Ovary (tissue), 9 donors: ENCODE results near the gene PRKACG. TPM values are rescaled to one million over a fixed set of nuclear protein-coding genes. Genes with fewer than 3 reads are reported as not detected.

Experiments
- DNase-seq, 5 donors: peaks; one replicate each; pipeline ENCODE4 v3.0.0-alpha.2; 2019 to 2020
- H3K27ac ChIP-seq, 2 donors: fragments of 200-600 bp; one replicate each; pipeline versions ENCODE4 v1.5.1 to v1.8.0; 2019 to 2022
- H3K27me3 ChIP-seq: fragments of 200-600 bp; one replicate; pipeline ENCODE4 v1.8.0; 2022
- H3K36me3 ChIP-seq: fragments of 200-600 bp; sonication (generic); one replicate; pipeline ENCODE4 v1.5.1; 2019
- H3K4me1 ChIP-seq: one replicate; pipeline ENCODE4 v1.8.1; 2013; ENCODE audit warnings: mild to moderate bottlenecking, moderate library complexity; ENCODE audit not compliant: insufficient read depth
- H3K4me3 ChIP-seq: fragments of 200-600 bp; sonication (generic); one replicate; pipeline ENCODE4 v1.5.1; 2017
- H3K9me3 ChIP-seq, 2 donors: fragments of 200-600 bp in 1 of 2; sonication (generic) in 1 of 2; one replicate each; pipeline versions ENCODE4 v1.5.1 to v1.8.1; 2013 to 2019; ENCODE audit warnings: mild to moderate bottlenecking in 1 of 2, moderate library complexity in 1 of 2
- EP300 ChIP-seq: sonication (generic); formaldehyde crosslinking; IDR thresholded peaks from one replicate; pipeline ENCODE4 v1.6.1; 2017; ENCODE audit warnings: antibody characterized with exemption
- POLR2A ChIP-seq: fragments of 450-650 bp; IDR thresholded peaks from one replicate; pipeline ENCODE4 v1.6.1; 2017; ENCODE audit warnings: antibody characterized with exemption, mild to moderate bottlenecking, moderate library complexity
- WGBS, 3 donors: extraction: QIAGEN DNeasy Blood & Tissue Kit in 1 of 3; methylation state at CpG; one replicate each; pipeline versions ENCODE4 v1.1.5 to v1.1.7; 2013 to 2017; 5-methylcytosine and 5-hydroxymethylcytosine counted together
- intact Hi-C, 4 donors: fragments of 100-400 bp; cut with DNase I; formaldehyde crosslinking; loops; one replicate each; pipeline versions ENCODE4 v1.11.0 to v1.15.1; 2022 to 2023
- polyA plus RNA-seq, 2 donors: library from polyadenylated mRNA; stranded (reverse); fragments of 200-250 nt in 1 of 2; fragments of 350-450 nt in 1 of 2; fragmentation: Illumina TruSeq in 1 of 2; extraction: RNeasy Lipid Tissue Mini Kit (QIAGEN cat#74804) in 1 of 2; gene quantifications; one replicate each; pipeline ENCODE4 v1.2.3, GENCODE V29; 2013 to 2014
- total RNA-seq, 7 donors: library from RNA; depleted of rRNA in 2 of 7; stranded (reverse); fragments of >200 nt in 2 of 7; fragmentation: NEBNext Ultra II Directional in 3 of 7; extraction: Animal tissue kit (Norgen Biotek cat#: 25700) in 3 of 7; gene quantifications; one replicate each; pipeline versions ENCODE4 v1.1.0 to v1.2.4, GENCODE V29; 2016 to 2023
- TF ChIP-seq, protein P1 (sequence below), 3 donors: fragments of 450-650 bp in 2 of 3; fragments of 200-600 bp in 1 of 3; IDR thresholded peaks; one replicate each; pipeline versions ENCODE4 v1.5.1 to v1.8.0; 2016 to 2022; ENCODE audit warnings: antibody characterized with exemption in 3 of 3, mild to moderate bottlenecking in 1 of 3
- donor health status: DM: no; HTN: no; CAD: no; lungs with moderate emphysema.
- donor health status: DM: no; HTN: no; CAD: no.
- donor health status: Bipolar disorder and iron deficiency.
- donor health status: DM: yes; HTN: yes; CAD: no.
- donor health status: DM: no; HTN: no; CAD: no.
- donor health status: DM: yes; HTN: yes; CAD: no.

The PRKACG gene
- total and polyA plus RNA-seq, 9 donors = not detected

DNA sequence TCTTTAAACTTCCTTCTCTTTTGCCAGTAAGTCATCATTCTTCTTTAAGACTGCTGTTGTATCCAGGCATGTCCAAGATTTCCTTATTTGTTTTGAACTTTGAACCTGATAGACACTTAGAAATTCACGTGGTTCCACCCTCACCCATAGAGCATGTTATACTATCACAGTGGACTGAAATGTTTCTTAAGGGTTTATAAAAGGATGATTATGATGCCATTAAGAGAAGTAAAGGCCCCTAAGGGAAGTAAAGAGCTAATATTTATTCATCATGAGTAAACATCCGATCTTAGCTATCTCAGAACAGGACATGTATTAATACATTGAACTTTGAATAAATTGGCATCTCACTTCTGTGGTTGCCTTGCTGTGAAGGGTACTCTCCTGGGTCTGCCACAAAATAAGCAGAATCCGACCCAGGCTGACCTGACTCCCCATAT is 49.8 kb downstream of the PRKACG start:
- no peak for DNase-seq
- Histone ChIP-seq H3K36me3 (no peaks in the 10 kb centered on the region), H3K4me3 (no peak overlapping the region), H3K4me1 (no peaks in the 10 kb centered on the region), H3K27ac (no peak overlapping the region), H3K9me3 (no peaks in the 10 kb centered on the region), H3K27me3 (no peaks in the 10 kb centered on the region)
- TF ChIP-seq, protein P1, sequence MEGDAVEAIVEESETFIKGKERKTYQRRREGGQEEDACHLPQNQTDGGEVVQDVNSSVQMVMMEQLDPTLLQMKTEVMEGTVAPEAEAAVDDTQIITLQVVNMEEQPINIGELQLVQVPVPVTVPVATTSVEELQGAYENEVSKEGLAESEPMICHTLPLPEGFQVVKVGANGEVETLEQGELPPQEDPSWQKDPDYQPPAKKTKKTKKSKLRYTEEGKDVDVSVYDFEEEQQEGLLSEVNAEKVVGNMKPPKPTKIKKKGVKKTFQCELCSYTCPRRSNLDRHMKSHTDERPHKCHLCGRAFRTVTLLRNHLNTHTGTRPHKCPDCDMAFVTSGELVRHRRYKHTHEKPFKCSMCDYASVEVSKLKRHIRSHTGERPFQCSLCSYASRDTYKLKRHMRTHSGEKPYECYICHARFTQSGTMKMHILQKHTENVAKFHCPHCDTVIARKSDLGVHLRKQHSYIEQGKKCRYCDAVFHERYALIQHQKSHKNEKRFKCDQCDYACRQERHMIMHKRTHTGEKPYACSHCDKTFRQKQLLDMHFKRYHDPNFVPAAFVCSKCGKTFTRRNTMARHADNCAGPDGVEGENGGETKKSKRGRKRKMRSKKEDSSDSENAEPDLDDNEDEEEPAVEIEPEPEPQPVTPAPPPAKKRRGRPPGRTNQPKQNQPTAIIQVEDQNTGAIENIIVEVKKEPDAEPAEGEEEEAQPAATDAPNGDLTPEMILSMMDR (IDR thresholded peaks at IDR 0.05) = no peak
- no peak for TF ChIP-seq EP300
- no peak for TF ChIP-seq POLR2A
- intact Hi-C loops = no loop called here
- 64 to 69% (median 66%) methylated on average over 3 of the region's 3 CpGs for WGBS, 3 donors

DNA sequence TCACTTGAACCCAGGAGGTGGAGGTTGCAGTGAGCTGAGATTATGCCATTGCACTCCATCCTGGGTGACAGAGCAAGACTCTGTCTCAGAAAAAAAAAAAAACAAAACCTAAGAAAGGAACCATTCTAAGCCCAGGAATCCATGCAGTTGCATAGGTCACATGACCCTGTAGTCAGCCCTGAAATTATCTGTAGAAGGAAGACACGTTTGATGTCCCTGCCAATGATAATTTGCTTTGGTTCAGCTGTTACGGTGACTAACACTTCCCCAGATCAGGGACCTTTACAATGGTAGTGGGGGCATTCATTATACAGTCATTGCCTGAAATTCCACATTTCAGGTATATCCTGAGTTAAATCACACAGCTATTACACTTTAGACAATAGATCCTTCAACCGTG is 50.5 kb downstream of the PRKACG start:
- intact Hi-C loops = no loop called here
- Histone ChIP-seq H3K4me1 (no peaks in the 10 kb centered on the region), H3K9me3 (no peaks in the 10 kb centered on the region), H3K4me3 (no peak overlapping the region), H3K27ac (no peak overlapping the region), H3K27me3 (no peaks in the 10 kb centered on the region), H3K36me3 (no peaks in the 10 kb centered on the region)
- WGBS, 3 donors = 60 to 67% (median 63%) methylated on average over 3 of the region's 3 CpGs
- no peak for DNase-seq
- no peak for TF ChIP-seq EP300
- TF ChIP-seq, protein P1 (IDR thresholded peaks at IDR 0.05) = no peak
- TF ChIP-seq POLR2A = no peak

Other genes starting within 250 kb of the PRKACG start
- gene FXN, start 21.6 kb upstream of the PRKACG start, total RNA-seq = 10 to 100 TPM in 6 of 7 donors, 1 to 10 TPM in 1; 4.5 to 29.2 (median 21.9) TPM
- 10 to 100 TPM; 17.0 to 27.7 TPM for gene FXN, start 21.6 kb upstream of the PRKACG start, polyA plus RNA-seq
- 100 to 1,000 TPM in 3 of 7 donors, 10 to 100 TPM in 4; 40.5 to 143 (median 71.7) TPM for gene TJP2, start 160.2 kb upstream of the PRKACG start, total RNA-seq
- 10 to 100 TPM; 47.7 to 51.3 TPM for gene TJP2, start 160.2 kb upstream of the PRKACG start, polyA plus RNA-seq